ENCODE data around the gene AGXT.

GRCh38 chr2:240823449-240824336, 44.9 kb upstream of the AGXT start:
- no peak for TF ChIP-seq POLR2A (IDR thresholded peaks at IDR 0.05)
- TF ChIP-seq, protein P1, sequence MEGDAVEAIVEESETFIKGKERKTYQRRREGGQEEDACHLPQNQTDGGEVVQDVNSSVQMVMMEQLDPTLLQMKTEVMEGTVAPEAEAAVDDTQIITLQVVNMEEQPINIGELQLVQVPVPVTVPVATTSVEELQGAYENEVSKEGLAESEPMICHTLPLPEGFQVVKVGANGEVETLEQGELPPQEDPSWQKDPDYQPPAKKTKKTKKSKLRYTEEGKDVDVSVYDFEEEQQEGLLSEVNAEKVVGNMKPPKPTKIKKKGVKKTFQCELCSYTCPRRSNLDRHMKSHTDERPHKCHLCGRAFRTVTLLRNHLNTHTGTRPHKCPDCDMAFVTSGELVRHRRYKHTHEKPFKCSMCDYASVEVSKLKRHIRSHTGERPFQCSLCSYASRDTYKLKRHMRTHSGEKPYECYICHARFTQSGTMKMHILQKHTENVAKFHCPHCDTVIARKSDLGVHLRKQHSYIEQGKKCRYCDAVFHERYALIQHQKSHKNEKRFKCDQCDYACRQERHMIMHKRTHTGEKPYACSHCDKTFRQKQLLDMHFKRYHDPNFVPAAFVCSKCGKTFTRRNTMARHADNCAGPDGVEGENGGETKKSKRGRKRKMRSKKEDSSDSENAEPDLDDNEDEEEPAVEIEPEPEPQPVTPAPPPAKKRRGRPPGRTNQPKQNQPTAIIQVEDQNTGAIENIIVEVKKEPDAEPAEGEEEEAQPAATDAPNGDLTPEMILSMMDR (IDR thresholded peaks at IDR 0.05), result no peak

Measured in thyroid gland (tissue), 4 donors.